ENCODE results near the gene ZSCAN10. TPM values are rescaled to one million over a fixed set of nuclear protein-coding genes. Genes with fewer than 3 reads are reported as not detected.
"Not testable (repeated sequence)": the region's sequence is repeated elsewhere in the genome, so short reads cannot be mapped to it uniquely, and the experiment has no call there.

The ZSCAN10 gene
- polyA plus RNA-seq, 1 donor (not counting 4 experiments of a cell fraction or from before 2014, with no cell fraction given): not detected

GRCh38 chr16:3054965-3055733, 43.9 kb downstream of the ZSCAN10 start:
- no peaks in the 10 kb centered on the region for H3K79me2 ChIP-seq (ENCODE audit: control insufficient read depth, insufficient read depth, low read length)
- TF ChIP-seq EZH2 (IDR thresholded peaks at IDR 0.05; ENCODE audit: low read length) (no peak), CTCF (optimal IDR thresholded peaks at IDR 0.05 in 1 of 3, IDR thresholded peaks at IDR 0.05 in 1 of 3, conservative IDR thresholded peaks at IDR 0.05 in 1 of 3; ENCODE audit: extremely low read depth in 1 of 3, insufficient read depth in 2 of 3, low read length in 3 of 3) (no peak)

GRCh38 chr16:3053330-3053710, 45.8 kb downstream of the ZSCAN10 start:
- H4K20me1 ChIP-seq (ENCODE audit: control insufficient read depth, extremely low read depth, insufficient read depth, low read length); H3K4me1 ChIP-seq (ENCODE audit: control insufficient read depth, extremely low read depth, insufficient read depth, low read length); H3K9me3 ChIP-seq (ENCODE audit: control insufficient read depth, low read depth, low read length); dilution Hi-C loops (cut with MboI; ENCODE audit: extremely low pct_ligation_motif_present, low sequenced_read_pairs); H3K36me3 ChIP-seq (ENCODE audit: control insufficient read depth in 2 of 2, extremely low read depth in 1 of 2, insufficient read depth in 2 of 2, low read length in 2 of 2); FAIRE-seq; H3K27me3 ChIP-seq (ENCODE audit: control insufficient read depth, extremely low read depth, insufficient read depth, low read length); H3K9ac ChIP-seq (ENCODE audit: control insufficient read depth, extremely low read depth, insufficient read depth, low read length); H3K79me2 ChIP-seq (ENCODE audit: control insufficient read depth, insufficient read depth, low read length); H3K27ac ChIP-seq (ENCODE audit: control insufficient read depth, insufficient read depth, low read length); H3K4me2 ChIP-seq (ENCODE audit: control insufficient read depth, extremely low read depth, insufficient read depth, low read depth, low read length); DNase-seq (ENCODE audit: low read depth, low spot score); H3K9me1 ChIP-seq (ENCODE audit: control insufficient read depth, extremely low read depth, insufficient read depth, low read length); H2AFZ ChIP-seq (ENCODE audit: control insufficient read depth, low read length); H3K4me3 ChIP-seq (ENCODE audit: control insufficient read depth in 2 of 3, extremely low read depth in 1 of 3, insufficient read depth in 2 of 3, low read depth in 1 of 3, low read length in 3 of 3): not testable (repeated sequence)

More at GRCh38 chr16:3054965-3055733, 43.9 kb downstream of the ZSCAN10 start:
- Histone ChIP-seq H3K9me3 (ENCODE audit: control insufficient read depth, low read depth, low read length) (no peaks in the 10 kb centered on the region), H2AFZ (ENCODE audit: control insufficient read depth, low read length) (no peak overlapping the region), H3K27ac (ENCODE audit: control insufficient read depth, insufficient read depth, low read length) (no peak overlapping the region), H3K4me2 (ENCODE audit: control insufficient read depth, extremely low read depth, insufficient read depth, low read depth, low read length) (no peak overlapping the region), H3K27me3 (ENCODE audit: control insufficient read depth, extremely low read depth, insufficient read depth, low read length) (peaks cover 2% of the 10 kb centered on the region), H3K9ac (ENCODE audit: control insufficient read depth, extremely low read depth, insufficient read depth, low read length) (no peak overlapping the region), H4K20me1 (ENCODE audit: control insufficient read depth, extremely low read depth, insufficient read depth, low read length) (no peaks in the 10 kb centered on the region), H3K9me1 (ENCODE audit: control insufficient read depth, extremely low read depth, insufficient read depth, low read length) (no peaks in the 10 kb centered on the region), H3K36me3 (ENCODE audit: control insufficient read depth in 2 of 2, extremely low read depth in 1 of 2, insufficient read depth in 2 of 2, low read length in 2 of 2) (peaks cover 0 to 6% of the 10 kb centered on the region in 2 experiments), H3K4me3 (ENCODE audit: control insufficient read depth in 2 of 3, extremely low read depth in 1 of 3, insufficient read depth in 2 of 3, low read depth in 1 of 3, low read length in 3 of 3) (no peak overlapping the region), H3K4me1 (ENCODE audit: control insufficient read depth, extremely low read depth, insufficient read depth, low read length) (peaks cover 8% of the 10 kb centered on the region)
- no peak for FAIRE-seq
- DNase-seq (ENCODE audit: low read depth, low spot score): no peak
- dilution Hi-C loops (cut with MboI; ENCODE audit: extremely low pct_ligation_motif_present, low sequenced_read_pairs): no loop called here

DNA sequence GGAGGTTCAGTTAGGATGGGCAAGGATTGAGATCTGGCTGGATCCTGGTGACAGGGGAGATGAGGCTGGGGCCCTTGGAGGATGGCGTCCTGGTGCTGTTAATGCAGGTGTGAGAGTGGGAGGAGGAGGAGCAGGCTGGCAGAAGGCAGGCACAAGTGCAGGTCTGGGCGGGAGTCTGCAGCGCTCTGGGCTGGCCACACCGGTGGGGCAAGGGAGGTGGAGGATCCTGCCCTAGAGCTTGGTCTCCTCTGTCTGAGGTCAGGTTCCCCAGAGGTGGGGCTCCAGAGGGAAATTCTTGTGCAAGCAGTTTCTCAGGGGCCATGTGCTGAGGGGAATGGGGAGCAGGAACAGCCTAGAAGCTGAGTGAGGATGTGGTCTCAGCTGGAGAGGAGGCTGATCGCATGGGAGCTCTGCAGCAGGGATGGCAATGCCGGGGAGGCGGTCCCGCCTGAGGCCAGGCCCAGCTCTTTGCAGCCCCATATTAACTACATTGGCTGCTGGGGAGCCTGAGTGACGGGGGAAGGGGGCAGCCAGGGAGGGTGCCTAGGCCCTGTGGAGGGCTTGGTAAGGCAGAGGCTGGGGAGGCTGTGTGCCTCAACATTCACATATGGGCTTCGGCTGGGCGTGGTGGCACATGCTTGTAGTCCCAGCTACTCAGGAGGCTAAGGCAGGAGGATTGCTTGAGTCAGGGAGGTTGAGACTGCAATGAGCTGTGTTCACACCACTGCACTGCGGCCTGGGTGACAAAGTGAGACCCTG, 46.3 kb downstream of the ZSCAN10 start:
- H3K4me3 ChIP-seq (ENCODE audit: control insufficient read depth in 2 of 3, extremely low read depth in 1 of 3, insufficient read depth in 2 of 3, low read depth in 1 of 3, low read length in 3 of 3); H3K36me3 ChIP-seq (ENCODE audit: control insufficient read depth in 2 of 2, extremely low read depth in 1 of 2, insufficient read depth in 2 of 2, low read length in 2 of 2); H3K79me2 ChIP-seq (ENCODE audit: control insufficient read depth, insufficient read depth, low read length); FAIRE-seq; H4K20me1 ChIP-seq (ENCODE audit: control insufficient read depth, extremely low read depth, insufficient read depth, low read length); DNase-seq (ENCODE audit: low read depth, low spot score); H3K27ac ChIP-seq (ENCODE audit: control insufficient read depth, insufficient read depth, low read length); H3K4me1 ChIP-seq (ENCODE audit: control insufficient read depth, extremely low read depth, insufficient read depth, low read length); H2AFZ ChIP-seq (ENCODE audit: control insufficient read depth, low read length); H3K9ac ChIP-seq (ENCODE audit: control insufficient read depth, extremely low read depth, insufficient read depth, low read length); H3K9me3 ChIP-seq (ENCODE audit: control insufficient read depth, low read depth, low read length); dilution Hi-C loops (cut with MboI; ENCODE audit: extremely low pct_ligation_motif_present, low sequenced_read_pairs); H3K9me1 ChIP-seq (ENCODE audit: control insufficient read depth, extremely low read depth, insufficient read depth, low read length); H3K4me2 ChIP-seq (ENCODE audit: control insufficient read depth, extremely low read depth, insufficient read depth, low read depth, low read length): not testable (repeated sequence)
- peaks cover 13% of the 10 kb centered on the region for H3K27me3 ChIP-seq (ENCODE audit: control insufficient read depth, extremely low read depth, insufficient read depth, low read length)

Measured in keratinocyte (primary cell).